Esophagus mucosa (tissue), 1 donor: ENCODE measurements around the gene FLVCR2. TPM values are rescaled to one million over a fixed set of nuclear protein-coding genes. Genes with fewer than 3 reads are reported as not detected.

Experiments used
- ATAC-seq: fragments of 200-7000 bp; cut with Tn5 transposase; one replicate; pipeline ENCODE4 v1.9.1; 2020
- total RNA-seq: library from RNA; stranded (reverse); gene quantifications from one replicate; pipeline ENCODE4 v1.2.4, GENCODE V29; 2023
- donor health status: DM: yes; HTN: yes; CAD: no.

Gene FLVCR2
- 7.0 TPM for total RNA-seq

- peak; percentile 77 for ATAC-seq
Measured at GRCh38 chr14:75578102-75578785, at the start of gene FLVCR2. FLVCR2 (plus strand) TSS chr14:75578620; CDS start chr14:75578973, 353 bp downstream.

DNA sequence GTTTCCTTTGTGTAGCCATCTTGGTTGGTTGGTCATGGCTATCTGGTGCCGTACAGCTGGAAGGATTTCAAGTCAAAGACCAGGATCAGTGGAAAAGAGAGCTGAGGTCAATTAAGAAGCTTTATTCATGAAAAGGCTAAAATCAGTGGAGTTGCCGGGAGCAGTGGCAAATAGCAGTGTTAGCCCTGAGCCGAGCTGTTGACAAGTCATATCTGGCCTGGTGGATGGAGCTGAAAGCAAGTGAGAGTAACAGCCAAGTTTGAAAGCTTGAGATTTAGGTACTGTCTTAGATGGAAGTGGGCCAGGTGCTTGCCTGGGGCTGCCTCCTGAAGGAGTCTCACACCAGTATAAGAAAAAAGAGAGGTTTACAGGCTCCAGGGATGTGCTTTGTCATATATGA is 47.2 kb upstream of the FLVCR2 start:
- no peak for ATAC-seq

DNA sequence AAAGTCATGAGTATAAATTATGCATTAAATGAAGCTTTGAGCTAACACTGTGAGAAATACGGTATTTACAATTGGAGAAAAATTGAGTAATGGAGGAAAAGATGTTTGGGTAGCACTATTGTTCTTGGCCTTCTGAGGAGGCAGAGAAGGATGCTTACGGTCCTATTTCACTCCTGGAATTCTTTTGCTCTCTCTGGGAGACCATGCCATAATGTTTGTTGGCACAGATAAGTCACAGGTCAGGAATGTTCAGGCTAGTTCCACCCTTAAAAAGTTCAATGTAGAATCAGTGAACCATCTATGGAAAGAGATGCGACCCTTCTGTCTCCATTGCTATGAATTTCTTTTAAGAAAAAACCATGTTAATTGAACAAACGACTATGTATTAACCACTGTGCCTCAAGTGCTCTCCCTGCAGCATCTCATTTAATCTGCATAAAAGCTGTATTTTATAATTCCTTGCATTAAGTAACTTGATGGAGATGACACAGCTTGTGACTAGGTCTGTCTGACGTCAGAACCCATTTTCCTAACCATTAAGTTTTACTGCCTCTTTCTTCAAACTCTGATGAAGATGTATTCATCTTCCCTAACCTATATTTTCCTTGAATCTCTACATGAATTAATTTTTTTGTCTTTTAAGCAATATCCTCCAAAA is 46.6 kb upstream of the FLVCR2 start:
- ATAC-seq: no peak

DNA sequence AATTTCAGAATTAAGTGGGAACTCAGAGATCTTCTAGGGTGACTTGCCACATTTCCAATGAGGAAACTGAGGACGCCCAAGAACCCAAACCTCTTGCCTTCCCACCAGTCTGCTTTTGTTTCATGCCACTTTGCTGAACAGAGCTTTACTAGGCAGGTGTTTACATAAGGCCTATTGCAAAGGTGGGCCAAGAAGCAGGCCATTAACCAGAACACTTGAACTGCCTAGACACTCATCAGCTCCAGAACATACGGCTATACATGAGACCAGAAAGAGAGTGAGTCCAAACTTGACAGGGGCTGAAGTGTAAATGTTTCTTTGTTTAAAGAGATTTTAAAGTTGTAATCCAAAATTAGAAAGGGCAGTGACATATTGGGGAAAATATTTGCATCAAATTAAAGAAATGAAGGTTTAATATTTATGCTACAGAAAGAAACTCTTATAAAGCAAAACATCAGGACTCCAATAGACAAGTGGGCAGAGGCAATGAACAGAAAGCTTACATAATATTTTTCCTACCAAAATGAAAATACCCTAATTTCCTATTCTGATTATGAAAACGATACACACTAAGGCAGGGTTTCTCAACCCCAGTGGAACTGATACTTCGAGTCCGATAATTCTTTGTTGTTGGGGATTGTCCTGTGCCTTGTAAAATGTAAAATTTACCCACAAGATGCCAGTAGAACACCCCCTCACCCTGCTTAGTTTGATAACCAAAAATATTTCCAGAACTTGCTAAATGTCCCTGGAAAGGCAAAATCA is 44.4 kb upstream of the FLVCR2 start:
- no peak for ATAC-seq

GRCh38 chr14:75535164-75535898 is 43.1 kb upstream of the FLVCR2 start:
- no peak for ATAC-seq

DNA sequence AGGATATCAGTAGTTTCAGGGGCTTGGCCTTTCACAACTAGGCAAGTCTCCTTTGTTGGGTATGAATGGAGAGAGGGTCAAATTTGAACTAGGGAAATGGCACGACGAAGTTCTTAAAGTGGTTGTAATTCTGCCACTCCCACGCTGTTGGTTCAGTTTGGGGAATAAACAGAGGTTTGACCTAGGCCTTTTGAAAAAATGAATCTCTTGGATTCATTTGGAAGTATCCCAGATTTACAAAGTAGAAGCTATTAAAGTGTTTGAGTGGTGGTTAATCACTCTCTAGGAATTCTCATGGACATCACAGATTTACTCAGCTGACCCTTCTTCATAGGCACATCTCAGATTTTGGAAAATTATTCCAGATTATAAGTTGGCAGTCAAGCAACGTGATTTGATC is 41.3 kb upstream of the FLVCR2 start:
- ATAC-seq: no peak

GRCh38 chr14:75539162-75539560 is 39.3 kb upstream of the FLVCR2 start:
- no peak for ATAC-seq

DNA sequence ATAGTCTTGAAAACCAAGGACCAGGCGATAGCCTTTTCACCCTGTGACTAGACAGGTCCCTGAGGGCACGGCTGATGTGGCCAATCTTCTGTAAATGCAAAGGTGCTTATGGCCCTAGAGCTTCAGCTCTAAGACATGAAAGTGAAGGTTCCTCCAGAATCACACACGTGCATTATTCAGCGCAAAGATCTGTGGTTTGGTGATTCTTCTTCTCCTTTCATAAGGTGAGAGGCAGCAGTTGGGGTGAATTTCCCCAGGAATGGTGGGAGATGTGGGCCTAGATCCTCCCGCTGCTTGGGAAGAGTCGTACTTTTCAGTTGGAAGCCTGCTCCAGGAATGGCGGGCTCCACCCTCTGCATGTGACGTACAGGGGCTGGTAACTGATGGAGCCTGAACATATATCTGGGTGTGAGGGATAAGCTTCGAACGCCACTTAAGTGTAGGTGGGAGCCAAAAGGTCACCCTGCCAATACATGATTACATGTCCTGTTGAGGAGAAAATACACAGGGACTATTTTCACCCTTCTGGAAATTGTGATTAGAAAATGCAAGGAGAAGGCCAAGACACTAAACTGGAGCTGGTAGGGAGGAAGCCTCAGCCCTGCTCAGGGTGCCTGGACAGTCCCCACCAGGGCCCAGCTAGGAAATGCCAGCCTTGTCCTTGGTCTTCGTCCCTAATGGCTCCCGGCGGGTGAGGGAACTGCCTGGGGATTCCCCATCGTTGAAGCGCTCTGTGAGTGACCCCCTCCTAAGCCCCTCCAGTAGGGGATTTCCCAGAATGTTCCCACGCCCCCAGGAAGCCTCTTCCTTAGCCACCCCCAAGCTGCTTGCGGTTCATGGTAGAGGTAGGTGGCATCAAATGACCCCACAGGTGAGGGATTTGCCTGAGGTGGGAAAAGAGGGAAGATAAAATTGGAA is 38.6 kb upstream of the FLVCR2 start:
- ATAC-seq: no peak

GRCh38 chr14:75540479-75540851 is 38.0 kb upstream of the FLVCR2 start:
- no peak for ATAC-seq

- peak; percentile 75 for ATAC-seq
Measured at GRCh38 chr14:75542588-75543091, 35.8 kb upstream of the FLVCR2 start.

- no peak for ATAC-seq
Measured at GRCh38 chr14:75543253-75543652, 35.2 kb upstream of the FLVCR2 start.

DNA sequence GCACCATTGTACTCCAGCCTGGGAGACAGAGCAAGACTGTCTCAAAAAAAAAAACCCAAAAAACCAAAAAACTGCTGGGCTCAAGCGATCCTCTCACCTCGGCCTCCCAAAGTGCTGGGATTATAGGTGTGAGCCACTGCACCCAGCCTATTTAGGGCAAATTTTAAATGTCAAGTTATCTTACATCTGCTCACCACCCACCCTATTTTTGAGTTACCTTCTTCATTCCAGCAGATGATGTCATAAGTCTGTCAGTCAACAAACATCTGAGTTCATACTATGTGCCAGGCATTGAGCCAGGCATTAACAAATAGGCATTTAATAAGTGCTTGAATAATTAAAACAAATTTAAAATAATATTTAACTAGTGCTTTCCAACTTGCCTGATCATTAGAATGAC is 34.6 kb upstream of the FLVCR2 start:
- no peak for ATAC-seq

DNA sequence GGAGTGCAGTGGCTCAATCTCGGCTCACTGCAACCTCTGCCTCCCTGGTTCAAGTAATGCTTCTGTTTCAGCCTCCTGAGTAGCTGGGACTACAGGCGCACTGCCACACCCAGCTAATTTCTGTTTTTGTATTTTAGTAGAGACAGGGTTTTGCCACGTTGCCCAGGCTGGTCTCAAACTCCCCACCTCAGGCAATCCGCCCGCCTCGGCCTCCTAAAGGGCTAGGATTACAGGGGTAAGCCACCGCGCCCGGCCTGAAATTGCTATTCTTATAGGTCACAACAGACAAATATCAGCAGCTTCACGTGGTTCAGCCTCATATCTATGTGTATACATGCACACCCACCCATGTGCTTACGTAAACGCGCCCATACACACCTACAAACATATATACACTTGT is 32.5 kb upstream of the FLVCR2 start:
- no peak for ATAC-seq

DNA sequence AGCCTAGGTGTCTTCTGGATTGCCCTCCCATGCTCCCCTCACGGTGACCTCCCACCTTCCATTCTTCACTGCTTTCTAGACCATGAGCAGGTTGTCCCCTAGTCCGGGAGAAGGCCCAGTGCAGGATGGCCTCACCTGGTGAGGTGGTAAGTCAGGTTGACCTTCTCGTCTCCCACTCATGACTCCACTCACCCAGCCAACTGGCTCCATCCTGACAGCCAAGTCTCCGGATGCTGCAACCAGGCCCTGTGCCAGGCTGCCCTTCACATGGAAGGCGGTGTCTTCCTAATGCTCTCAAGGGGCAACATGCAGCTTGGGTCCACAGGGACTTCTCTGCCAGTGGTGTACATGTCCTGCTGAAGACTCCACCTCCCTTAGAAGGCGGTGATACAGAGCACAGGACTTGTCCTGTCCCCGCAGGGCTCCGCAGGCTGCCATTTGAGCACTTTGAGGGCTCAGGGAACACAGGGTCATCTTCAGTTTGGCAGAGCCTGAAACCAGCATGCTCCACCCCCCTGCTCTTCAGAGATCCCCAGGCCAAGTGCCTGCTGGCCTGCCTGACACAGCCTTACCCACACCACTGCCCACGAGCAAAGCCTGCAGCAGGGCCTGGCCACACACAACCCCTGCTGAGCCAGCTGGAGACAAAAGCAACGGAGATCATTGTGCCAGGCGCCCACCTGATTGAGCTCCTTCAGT is 30.7 kb upstream of the FLVCR2 start:
- no peak for ATAC-seq

GRCh38 chr14:75548544-75548943 is 29.9 kb upstream of the FLVCR2 start:
- no peak for ATAC-seq

DNA sequence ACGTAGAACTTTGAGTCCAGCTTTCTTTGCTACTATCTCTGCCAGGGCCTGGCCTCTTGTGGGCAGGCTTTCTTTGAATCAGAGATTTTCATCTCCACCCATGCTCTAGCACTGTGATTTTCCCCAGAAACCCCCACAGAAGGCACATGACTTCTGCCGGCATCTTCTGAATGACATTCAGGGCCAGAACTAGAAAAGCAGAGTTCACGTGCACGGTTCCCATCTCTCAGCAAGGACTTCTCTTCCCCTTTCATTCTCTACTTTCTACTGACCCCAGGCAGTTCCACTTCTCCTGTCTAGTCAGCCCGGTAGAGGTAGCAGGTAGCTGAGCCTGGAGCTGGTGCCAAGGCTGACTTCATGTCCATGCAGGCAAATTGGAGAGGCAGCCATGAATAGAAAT is 29.3 kb upstream of the FLVCR2 start:
- ATAC-seq: no peak

GRCh38 chr14:75551021-75551420 is 27.4 kb upstream of the FLVCR2 start:
- no peak for ATAC-seq

GRCh38 chr14:75553157-75553556 is 25.3 kb upstream of the FLVCR2 start:
- no peak for ATAC-seq

GRCh38 chr14:75553761-75554364 is 24.6 kb upstream of the FLVCR2 start:
- ATAC-seq: no peak

DNA sequence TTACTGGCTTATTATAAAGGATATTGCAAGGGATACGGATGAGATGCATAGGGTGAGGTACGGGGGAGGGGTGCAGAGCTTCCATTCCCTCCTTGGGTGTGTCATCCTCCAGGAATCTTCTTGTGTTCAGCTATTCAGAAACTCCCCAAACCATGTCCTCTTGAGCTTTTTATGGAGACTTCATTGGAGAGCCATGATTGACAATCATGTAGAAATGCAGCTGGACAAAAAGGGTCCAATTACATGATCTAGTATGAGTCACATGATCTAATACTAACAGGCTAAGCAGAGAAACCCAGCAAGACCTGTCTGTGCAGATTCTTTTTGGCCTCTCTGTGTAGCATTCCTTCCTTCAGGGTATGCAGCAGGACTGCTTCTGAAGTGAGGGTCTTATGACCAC is 23.9 kb upstream of the FLVCR2 start:
- peak; percentile 78 for ATAC-seq

- no peak for ATAC-seq
Measured at GRCh38 chr14:75558440-75558839, 20.0 kb upstream of the FLVCR2 start.
